ENCODE measurements around the gene MRNIP. TPM values are rescaled to one million over a fixed set of nuclear protein-coding genes. Genes with fewer than 3 reads are reported as not detected.

The MRNIP gene
- total RNA-seq, 1 experiment from 2014 or later = 31.1 TPM

GRCh38 chr5:179906795-179907555 is 48.4 kb upstream of the MRNIP start:
- Histone ChIP-seq H3T11ph (ENCODE audit: low read length) (no peak overlapping the region), H2BK15ac (ENCODE audit: low read depth, low read length) (no peak overlapping the region), H3K79me1 (ENCODE audit: insufficient read depth, low read depth, low read length, poor library complexity, severe bottlenecking) (no peaks in the 10 kb centered on the region), H4K5ac (ENCODE audit: insufficient read length, low read depth, low read length) (no peak overlapping the region), H4K20me1 (ENCODE audit: control insufficient read depth, insufficient read depth, insufficient read length) (no peaks in the 10 kb centered on the region), H3K4me2 (ENCODE audit: insufficient read depth, insufficient read length, low read length) (peak overlapping the region; percentile 76), H3K18ac (ENCODE audit: insufficient read length, low read depth, low read length) (no peak overlapping the region), H4K8ac (replicated peaks; ENCODE audit: insufficient read length, low read depth, low read length) (no peak overlapping the region), H2BK5ac (ENCODE audit: insufficient read length, low read length) (no peak overlapping the region), H3K56ac (ENCODE audit: insufficient read length, low read depth, low read length) (no peak overlapping the region), H3K23ac (ENCODE audit: insufficient read length, low read depth, low read length) (no peak overlapping the region), H3K14ac (ENCODE audit: insufficient read depth, low read length) (peak overlapping the region; percentile 39; the same call in 1 of the 2 replicates), H2AK5ac (ENCODE audit: insufficient read length, low read length) (no peak overlapping the region), H3K4ac (ENCODE audit: low read depth, low read length) (no peak overlapping the region), H3K9ac (ENCODE audit: extremely low read depth, insufficient read length, low read length) (no peak overlapping the region), H3K27me3 (ENCODE audit: insufficient read depth, low read length) (no peaks in the 10 kb centered on the region), H3K23me2 (ENCODE audit: insufficient read length, low read depth, low read length, poor library complexity, severe bottlenecking) (peaks cover 4% of the 10 kb centered on the region), H4K91ac (ENCODE audit: insufficient read length, low read depth, low read length) (no peak overlapping the region), H2BK120ac (ENCODE audit: low read depth, low read length, poor library complexity, severe bottlenecking) (no peak overlapping the region), H3K27ac (ENCODE audit: insufficient read length, low read depth, low read length) (no peak overlapping the region), H2BK20ac (ENCODE audit: low read depth, low read length, poor library complexity, severe bottlenecking) (no peak overlapping the region), H3K79me2 (ENCODE audit: insufficient read depth, low read length) (no peaks in the 10 kb centered on the region), H2BK12ac (ENCODE audit: insufficient read length, low read depth, low read length) (no peak overlapping the region), H3K4me1 (ENCODE audit: insufficient read depth, low read length) (no peaks in the 10 kb centered on the region), H3K9me3 (ENCODE audit: control insufficient read depth, low read depth, low read length) (no peaks in the 10 kb centered on the region), H2AFZ (ENCODE audit: low read length) (no peak overlapping the region)
- H3K9me3 Mint-ChIP-seq = no peaks in the 10 kb centered on the region; a peak in 1 of 5 replicates
- peak overlapping the region; percentile 76 to 87 for H3K4me3 Mint-ChIP-seq
- peaks cover 9 to 33% (median 25%) of the 10 kb centered on the region in 3 experiments for H3K36me3 Mint-ChIP-seq (ENCODE audit: insufficient read depth in 1 of 3, low read depth in 3 of 3)
- H3K4me1 Mint-ChIP-seq = peaks cover 0 to 11% of the 10 kb centered on the region in 2 experiments; a peak in 3 of 4 replicates
- peak overlapping the region in 1 of 3 experiments; percentile 72; a peak in 2 of 7 replicates for H3K27ac Mint-ChIP-seq
- WGBS (ENCODE audit: extremely low coverage, insufficient read length, low lambda C conversion rate) = no CpG with 5 or more reads among the region's 50 CpGs
- peaks cover 2% of the 10 kb centered on the region for H3K27me3 Mint-ChIP-seq (ENCODE audit: low read depth)
- peak; percentile 56 for DNase-seq
- TF ChIP-seq CTCF (conservative IDR thresholded peaks at IDR 0.05) = no peak

Measured in H9 (cell line).